ENCODE results near the gene RALGAPA1. TPM values are rescaled to one million over a fixed set of nuclear protein-coding genes. Genes with fewer than 3 reads are reported as not detected.

Gene RALGAPA1
- total and polyA plus RNA-seq, 9 of the 15 experiments (the other 6 are each of a cell fraction or from before 2014, with no cell fraction given) = 2.5 to 16.3 (median 6.2) TPM

DNA sequence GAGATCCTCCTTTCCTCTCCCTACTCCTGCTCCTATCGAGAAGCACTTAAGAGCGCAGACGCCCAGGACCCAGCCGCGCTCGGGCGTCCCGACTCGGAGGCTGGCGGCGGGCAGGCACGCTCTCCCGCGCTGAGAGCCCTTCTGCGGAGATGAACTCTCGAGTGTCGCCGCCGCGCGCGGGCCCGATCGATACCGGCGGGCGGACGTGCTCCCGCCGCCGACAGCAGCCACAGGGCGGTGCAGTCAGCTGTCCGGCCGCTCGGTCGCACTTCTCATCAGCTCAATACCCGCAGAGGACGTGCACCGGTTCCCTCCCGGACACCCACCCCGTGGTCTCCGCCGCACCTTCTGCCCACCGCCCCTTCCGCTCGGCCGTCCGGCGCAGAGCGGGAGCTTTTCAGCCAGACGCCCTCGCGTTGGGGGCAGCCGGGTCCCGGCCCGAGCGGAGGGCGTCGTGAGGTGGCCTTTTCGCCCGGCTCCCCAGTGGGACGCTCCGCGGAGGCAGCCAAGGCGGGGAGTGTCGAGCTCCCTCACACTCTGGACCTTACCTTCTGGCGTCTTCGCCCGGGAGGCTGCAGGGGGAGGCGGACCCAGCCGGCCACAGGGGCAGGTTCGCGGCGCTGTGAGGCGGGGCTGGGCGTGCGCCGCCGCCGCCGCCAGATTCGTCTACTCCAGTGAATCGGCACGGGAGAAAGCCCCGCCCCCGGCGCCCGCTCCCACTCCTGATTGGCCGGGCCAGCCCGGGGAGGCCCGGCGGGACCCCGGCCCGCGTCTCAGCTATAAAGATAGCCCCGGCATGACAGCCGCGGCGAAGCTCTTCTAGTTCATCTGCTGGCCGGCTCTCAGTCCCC lies 275.5 kb downstream of the RALGAPA1 start, which contains the start of gene INSM2 (continued):
- TF ChIP-seq, protein P1, sequence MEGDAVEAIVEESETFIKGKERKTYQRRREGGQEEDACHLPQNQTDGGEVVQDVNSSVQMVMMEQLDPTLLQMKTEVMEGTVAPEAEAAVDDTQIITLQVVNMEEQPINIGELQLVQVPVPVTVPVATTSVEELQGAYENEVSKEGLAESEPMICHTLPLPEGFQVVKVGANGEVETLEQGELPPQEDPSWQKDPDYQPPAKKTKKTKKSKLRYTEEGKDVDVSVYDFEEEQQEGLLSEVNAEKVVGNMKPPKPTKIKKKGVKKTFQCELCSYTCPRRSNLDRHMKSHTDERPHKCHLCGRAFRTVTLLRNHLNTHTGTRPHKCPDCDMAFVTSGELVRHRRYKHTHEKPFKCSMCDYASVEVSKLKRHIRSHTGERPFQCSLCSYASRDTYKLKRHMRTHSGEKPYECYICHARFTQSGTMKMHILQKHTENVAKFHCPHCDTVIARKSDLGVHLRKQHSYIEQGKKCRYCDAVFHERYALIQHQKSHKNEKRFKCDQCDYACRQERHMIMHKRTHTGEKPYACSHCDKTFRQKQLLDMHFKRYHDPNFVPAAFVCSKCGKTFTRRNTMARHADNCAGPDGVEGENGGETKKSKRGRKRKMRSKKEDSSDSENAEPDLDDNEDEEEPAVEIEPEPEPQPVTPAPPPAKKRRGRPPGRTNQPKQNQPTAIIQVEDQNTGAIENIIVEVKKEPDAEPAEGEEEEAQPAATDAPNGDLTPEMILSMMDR (IDR thresholded peaks at IDR 0.05 in 2 of 3, conservative IDR thresholded peaks at IDR 0.05 in 1 of 3; ENCODE audit: insufficient read depth in 2 of 3, low read depth in 1 of 3, low read length in 3 of 3) = 0 out of 6 replicates have a peak, but pooled peaks of 1 of the 3 experiments have one; percentile 1
- TF ChIP-seq TFAP4 (CRISPR knock-in tag; IDR thresholded peaks at IDR 0.05; ENCODE audit: borderline replicate concordance) = peak; percentile 89

DNA sequence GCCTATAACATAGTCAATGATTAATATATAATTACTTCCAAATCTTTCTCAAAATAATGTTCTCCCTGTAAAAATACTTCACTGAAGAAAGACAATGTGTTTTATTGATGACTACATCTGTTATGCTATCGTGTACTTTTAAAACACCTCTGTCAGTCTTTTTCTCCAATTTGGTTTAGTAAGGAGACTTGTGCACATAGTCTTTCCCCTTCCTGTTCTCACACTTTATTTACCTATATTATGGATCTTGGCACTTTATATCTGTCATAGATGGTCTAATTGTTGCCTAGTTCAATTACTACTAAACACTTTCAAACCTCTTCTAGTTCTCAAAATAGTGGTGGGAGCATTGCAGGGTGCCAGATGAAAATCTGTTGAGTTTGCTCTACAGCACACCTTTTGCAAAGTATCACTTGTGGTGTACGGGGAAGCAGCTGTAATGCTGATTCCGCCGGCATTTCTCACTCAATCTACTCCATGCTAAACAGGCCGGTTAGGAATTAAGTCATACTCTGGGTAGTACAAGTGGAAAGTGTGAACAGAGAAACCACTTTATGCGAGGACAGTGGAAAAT lies 276.2 kb downstream of the RALGAPA1 start:
- H3K4me1 ChIP-seq (replicated peaks in 1 of 2; ENCODE audit: control insufficient read depth in 2 of 2, insufficient read depth in 2 of 2, low read length in 2 of 2) = peaks cover 0 to 28% of the 10 kb centered on the region in 2 experiments; a peak in 2 of 5 replicates
- peak overlapping the region; percentile 79; the same call in 1 of the 2 replicates for H2AFZ ChIP-seq (ENCODE audit: low read depth, low read length)
- H3K4me3 ChIP-seq = peak overlapping the region; percentile 41
- H3K36me3 ChIP-seq (ENCODE audit: control insufficient read depth, insufficient read depth, low read length) = no peaks in the 10 kb centered on the region
- FAIRE-seq (no peak), DNase-seq (ENCODE audit: extremely low read depth in 1 of 4, low spot score in 3 of 4) (no peak), ATAC-seq (no peak)
- intact Hi-C loops (cut with micrococcal nuclease) = loop anchor here (5.0 to 10.0 kb wide), 2 partner anchors 154 to 292 kb away; partner anchors contain the start of gene BRMS1L
- WGBS (ENCODE audit: insufficient coverage, low coverage, missing lambda C conversion rate) = 1% methylated on average over 6 of the region's 6 CpGs
- H3K27me3 ChIP-seq (ENCODE audit: control insufficient read depth in 2 of 2, insufficient read depth in 2 of 2, low read length in 2 of 2) = peaks cover 7 to 18% of the 10 kb centered on the region in 2 experiments; a peak in 4 of 5 replicates
- H3K79me2 ChIP-seq (ENCODE audit: control insufficient read depth, insufficient read depth, low read length) = no peaks in the 10 kb centered on the region
- no peak overlapping the region for H3K27ac ChIP-seq (ENCODE audit: extremely low read depth, low read depth, low read length)
- H3K9me3 ChIP-seq (replicated peaks; ENCODE audit: control insufficient read depth, insufficient read depth, low read depth, low read length) = no peaks in the 10 kb centered on the region
- in situ Hi-C loops (cut with MboI) = no loop called here
- 0 out of 4 replicates have a peak overlapping the region, but pooled peaks of 1 of the 2 experiments have one; percentile 76 for H3K9ac ChIP-seq (ENCODE audit: insufficient read depth in 1 of 2, low read depth in 2 of 2, low read length in 2 of 2)
- H3K4me2 ChIP-seq (ENCODE audit: insufficient read depth, low read length) = peak overlapping the region; percentile 70
- no peaks in the 10 kb centered on the region for H4K20me1 ChIP-seq (replicated peaks; ENCODE audit: control insufficient read depth, insufficient read depth, low read length)
- H3K9me1 ChIP-seq (ENCODE audit: control insufficient read depth, insufficient read depth, low read length) = no peaks in the 10 kb centered on the region
- BruUV-seq (replicated peaks) = no TSS peak
- POLR2A ChIA-PET = interaction anchor here (0.9 kb wide), 1 partner anchor 53 kb away, joined by 4 read pairs; no protein-coding TSS in a partner anchor
- TF ChIP-seq BDP1 (IDR thresholded peaks at IDR 0.05; ENCODE audit: insufficient read depth, insufficient read length) (no peak), ZNF311 (CRISPR knock-in tag; IDR thresholded peaks at IDR 0.05) (no peak), CBX2 (IDR thresholded peaks at IDR 0.05; ENCODE audit: insufficient read depth, low read length, poor library complexity, severe bottlenecking) (peak; percentile 18), CBX8 (IDR thresholded peaks at IDR 0.05; ENCODE audit: borderline replicate concordance, extremely low read depth, low read depth, low read length, poor library complexity, severe bottlenecking) (peak; percentile 84)
- CTCF ChIA-PET (ENCODE audit: low intra/inter-chr PET ratio) = no interaction called here

Measured in K562 (cell line).